EH (cell line): ENCODE data around the gene GARIN3.
"Not testable (repeated sequence)": the region's sequence is repeated elsewhere in the genome, so short reads cannot be mapped to it uniquely, and the experiment has no call there.

Source experiments
- DNase-seq: peaks from one replicate; pipeline ENCODE4 v3.0.0-alpha.2; 2015; ENCODE audit warnings: low read depth

Gene GARIN3

GRCh38 chr5:157166214-157167213, at the start of gene GARIN3:
GARIN3 (minus strand) TSS chr5:157166264; CDS start chr5:157166168, 96 bp downstream.
- no peak for DNase-seq

GRCh38 chr5:157215514-157216167, 49.6 kb upstream of the GARIN3 start:
- no peak for DNase-seq

- no peak for DNase-seq
These were observed 48.9 kb upstream of the GARIN3 start for GRCh38 chr5:157214861-157215513.

GRCh38 chr5:157214415-157214814, 48.4 kb upstream of the GARIN3 start:
- DNase-seq: no peak

- DNase-seq: no peak
These were observed 47.6 kb upstream of the GARIN3 start for GRCh38 chr5:157213527-157214243.

GRCh38 chr5:157212307-157212706, 46.2 kb upstream of the GARIN3 start:
- no peak for DNase-seq

- not testable (repeated sequence) for DNase-seq
These were observed 44.6 kb upstream of the GARIN3 start for GRCh38 chr5:157210652-157211051.

- no peak for DNase-seq
These were observed 39.6 kb upstream of the GARIN3 start for GRCh38 chr5:157205708-157206107.

GRCh38 chr5:157204765-157205164, 38.7 kb upstream of the GARIN3 start:
- no peak for DNase-seq

GRCh38 chr5:157203417-157203816, 37.4 kb upstream of the GARIN3 start:
- no peak for DNase-seq

- no peak for DNase-seq
These were observed 35.8 kb upstream of the GARIN3 start for GRCh38 chr5:157201857-157202256.

GRCh38 chr5:157198277-157198986, 32.4 kb upstream of the GARIN3 start:
- no peak for DNase-seq

GRCh38 chr5:157197086-157197485, 31.0 kb upstream of the GARIN3 start:
- no peak for DNase-seq

GRCh38 chr5:157196045-157196444, 30.0 kb upstream of the GARIN3 start:
- no peak for DNase-seq

- DNase-seq: no peak
These were observed 27.8 kb upstream of the GARIN3 start for GRCh38 chr5:157193699-157194424.

- DNase-seq: no peak
These were observed 23.2 kb upstream of the GARIN3 start for GRCh38 chr5:157189223-157189622.

- DNase-seq: no peak
These were observed 22.2 kb upstream of the GARIN3 start for GRCh38 chr5:157188270-157188669.

GRCh38 chr5:157187046-157187754, 21.1 kb upstream of the GARIN3 start:
- no peak for DNase-seq

GRCh38 chr5:157186309-157187045, 20.4 kb upstream of the GARIN3 start:
- DNase-seq: no peak
